Neural crest cell (in vitro differentiated cells): ENCODE results near the gene MRGPRX4. TPM values are rescaled to one million over a fixed set of nuclear protein-coding genes. Genes with fewer than 3 reads are reported as not detected.

Experiments used
- DNase-seq: peaks from one replicate; pipeline ENCODE4 v3.0.0; 2021; ENCODE audit warnings: low read depth, mixed read lengths, low spot score
- H3K27ac Mint-ChIP-seq: one replicate; pipeline ENCODE4 v1.8.0; 2021; ENCODE audit warnings: mild to moderate bottlenecking, mixed read lengths; ENCODE audit not compliant: unreplicated experiment
- H3K27me3 Mint-ChIP-seq: 2 replicates; pipeline ENCODE4 v1.8.0; 2021; ENCODE audit warnings: low read depth, mild to moderate bottlenecking, mixed read lengths
- H3K36me3 Mint-ChIP-seq: 2 replicates; pipeline ENCODE4 v1.8.0; 2021; ENCODE audit warnings: low read depth, mild to moderate bottlenecking, mixed read lengths
- H3K4me1 Mint-ChIP-seq: 2 replicates; pipeline ENCODE4 v1.8.0; 2021; ENCODE audit warnings: mixed read lengths
- H3K4me3 Mint-ChIP-seq: one replicate; pipeline ENCODE4 v1.8.0; 2021; ENCODE audit warnings: mild to moderate bottlenecking, mixed read lengths
- H3K9me3 Mint-ChIP-seq: 2 replicates; pipeline ENCODE4 v1.8.0; 2021; ENCODE audit warnings: mixed read lengths
- total RNA-seq: library from RNA; stranded (reverse); gene quantifications from 2 replicates; pipeline ENCODE4 v1.2.1, GENCODE V29; 2021
- TF ChIP-seq, protein P1 (sequence below): fragments of 200-600 bp; sonication (generic); conservative IDR thresholded peaks from 2 replicates; pipeline ENCODE4 v1.5.0; 2021; ENCODE audit warnings: antibody characterized with exemption, mild to moderate bottlenecking

MRGPRX4 gene
- total RNA-seq, 1 donor from 2014 or later: not detected

DNA sequence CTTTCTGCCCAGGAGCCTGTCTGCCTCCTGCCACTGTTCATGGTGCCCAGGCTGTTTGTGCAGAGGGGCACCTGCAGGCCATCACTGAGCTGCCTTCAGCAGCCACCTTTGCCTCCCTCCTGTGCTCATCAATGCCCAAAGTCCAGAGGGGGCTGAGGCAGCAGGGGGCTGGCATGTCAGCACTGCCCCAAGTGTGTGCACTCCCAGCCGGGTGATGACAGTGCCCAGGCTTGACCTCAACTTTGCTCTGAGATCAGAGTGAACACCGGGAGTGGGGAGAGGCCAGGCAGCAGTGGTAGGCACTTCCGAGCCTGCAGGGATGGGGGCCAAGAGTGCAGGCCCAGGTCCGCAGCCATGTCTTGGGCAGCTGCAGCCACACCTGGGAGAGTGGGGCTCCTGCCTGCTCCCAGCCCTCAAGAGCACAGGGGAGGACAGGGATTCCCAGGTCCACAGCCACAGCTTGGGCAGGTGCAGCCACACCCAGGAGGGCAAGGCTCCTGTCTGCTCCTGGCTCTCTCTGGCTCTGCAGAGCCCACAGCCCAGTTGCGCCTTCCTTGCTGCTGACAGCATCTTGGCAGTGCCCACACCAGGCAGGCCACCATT, 48.7 kb downstream of the MRGPRX4 start:
- Mint-ChIP-seq H3K36me3 (no peaks in the 10 kb centered on the region), H3K9me3 (peaks cover 5% of the 10 kb centered on the region), H3K4me3 (no peak overlapping the region), H3K27ac (no peak overlapping the region), H3K4me1 (no peaks in the 10 kb centered on the region), H3K27me3 (peaks cover 7% of the 10 kb centered on the region)
- TF ChIP-seq, protein P1, sequence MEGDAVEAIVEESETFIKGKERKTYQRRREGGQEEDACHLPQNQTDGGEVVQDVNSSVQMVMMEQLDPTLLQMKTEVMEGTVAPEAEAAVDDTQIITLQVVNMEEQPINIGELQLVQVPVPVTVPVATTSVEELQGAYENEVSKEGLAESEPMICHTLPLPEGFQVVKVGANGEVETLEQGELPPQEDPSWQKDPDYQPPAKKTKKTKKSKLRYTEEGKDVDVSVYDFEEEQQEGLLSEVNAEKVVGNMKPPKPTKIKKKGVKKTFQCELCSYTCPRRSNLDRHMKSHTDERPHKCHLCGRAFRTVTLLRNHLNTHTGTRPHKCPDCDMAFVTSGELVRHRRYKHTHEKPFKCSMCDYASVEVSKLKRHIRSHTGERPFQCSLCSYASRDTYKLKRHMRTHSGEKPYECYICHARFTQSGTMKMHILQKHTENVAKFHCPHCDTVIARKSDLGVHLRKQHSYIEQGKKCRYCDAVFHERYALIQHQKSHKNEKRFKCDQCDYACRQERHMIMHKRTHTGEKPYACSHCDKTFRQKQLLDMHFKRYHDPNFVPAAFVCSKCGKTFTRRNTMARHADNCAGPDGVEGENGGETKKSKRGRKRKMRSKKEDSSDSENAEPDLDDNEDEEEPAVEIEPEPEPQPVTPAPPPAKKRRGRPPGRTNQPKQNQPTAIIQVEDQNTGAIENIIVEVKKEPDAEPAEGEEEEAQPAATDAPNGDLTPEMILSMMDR: no peak
- no peak for DNase-seq

DNA sequence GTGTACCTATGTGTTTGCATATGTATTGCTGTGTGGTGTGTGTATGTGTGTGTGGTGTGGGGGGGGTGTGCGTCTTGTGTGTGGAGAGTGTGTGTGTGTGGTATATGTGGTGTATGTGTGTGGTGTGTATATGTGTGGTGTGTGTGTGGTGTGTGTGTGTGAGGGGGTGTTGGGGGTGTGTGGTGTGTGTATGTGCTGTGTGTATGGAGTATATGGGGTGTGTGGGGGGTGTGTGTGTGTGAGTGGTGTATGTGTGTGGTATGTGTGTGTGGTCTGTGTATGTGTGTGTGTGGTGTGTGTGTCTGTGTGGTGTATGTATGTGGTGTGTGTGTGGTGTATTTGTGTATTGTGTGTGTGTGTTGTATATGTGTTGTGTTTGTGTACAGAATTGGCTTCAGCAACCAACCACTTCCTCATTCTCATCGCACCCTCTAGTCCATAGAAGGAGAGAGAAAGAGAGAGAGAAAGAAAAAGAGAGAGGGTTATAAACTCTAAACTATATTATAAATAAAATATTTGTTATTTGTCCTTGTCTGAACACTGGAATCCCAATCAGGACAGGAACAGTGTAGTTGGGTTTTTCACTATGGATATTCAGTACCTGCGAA, 50.3 kb downstream of the MRGPRX4 start:
- peaks cover 5% of the 10 kb centered on the region for H3K9me3 Mint-ChIP-seq
- no peaks in the 10 kb centered on the region for H3K4me1 Mint-ChIP-seq
- H3K27ac Mint-ChIP-seq: no peak overlapping the region
- TF ChIP-seq, protein P1: no peak
- no peak overlapping the region for H3K4me3 Mint-ChIP-seq
- no peak for DNase-seq
- H3K36me3 Mint-ChIP-seq: no peaks in the 10 kb centered on the region
- H3K27me3 Mint-ChIP-seq: peaks cover 4% of the 10 kb centered on the region

Other genes starting within 250 kb of the MRGPRX4 start
- 29.6 and 41.6 TPM in 2 replicates for gene SERGEF, start 159.8 kb upstream of the MRGPRX4 start, total RNA-seq
- 0.66 and 0.82 TPM in 2 replicates for gene TPH1, start 126.6 kb upstream of the MRGPRX4 start, total RNA-seq
- 50.2 and 56.4 TPM in 2 replicates for gene SAAL1, start 66.8 kb upstream of the MRGPRX4 start, total RNA-seq
- gene MRGPRX3, start 40.3 kb upstream of the MRGPRX4 start, total RNA-seq: 0.14 TPM in 1 of 2 replicates, not detected in the other
- not detected in 2 replicates for gene SAA4, start 64.0 kb downstream of the MRGPRX4 start, total RNA-seq
- not detected in 2 replicates for gene SAA2, start 75.8 kb downstream of the MRGPRX4 start, total RNA-seq
- not detected in 2 replicates for gene SAA1, start 93.4 kb downstream of the MRGPRX4 start, total RNA-seq
- gene HPS5, start 149.3 kb downstream of the MRGPRX4 start, total RNA-seq: 23.9 and 24.2 TPM in 2 replicates
- gene GTF2H1, start 149.7 kb downstream of the MRGPRX4 start, total RNA-seq: 39.5 and 41.7 TPM in 2 replicates
- 297 and 353 TPM in 2 replicates for gene LDHA, start 221.7 kb downstream of the MRGPRX4 start, total RNA-seq
- 0.93 and 1.2 TPM in 2 replicates for gene LDHC, start 239.5 kb downstream of the MRGPRX4 start, total RNA-seq